ENCODE results near the gene ADAM12.
"Not testable (repeated sequence)": the region's sequence is repeated elsewhere in the genome, so short reads cannot be mapped to it uniquely, and the experiment has no call there.

ADAM12 gene

GRCh38 chr10:125997586-125997985 is 390.7 kb downstream of the ADAM12 start:
- DNase-seq: no peak

GRCh38 chr10:125995726-125996304 is 392.5 kb downstream of the ADAM12 start:
- DNase-seq: no peak

GRCh38 chr10:125994601-125995000 is 393.7 kb downstream of the ADAM12 start:
- no peak for DNase-seq

- no peak for DNase-seq
These were observed 396.0 kb downstream of the ADAM12 start for GRCh38 chr10:125992254-125992653.

- DNase-seq: no peak
These were observed 396.9 kb downstream of the ADAM12 start for GRCh38 chr10:125991392-125991791.

GRCh38 chr10:125990974-125991373 is 397.3 kb downstream of the ADAM12 start:
- no peak for DNase-seq

GRCh38 chr10:125989791-125990190 is 398.5 kb downstream of the ADAM12 start:
- DNase-seq: no peak

GRCh38 chr10:125985557-125986240 is 402.6 kb downstream of the ADAM12 start:
- no peak for DNase-seq

- DNase-seq: no peak
These were observed 403.3 kb downstream of the ADAM12 start for GRCh38 chr10:125984865-125985495.

GRCh38 chr10:125984346-125984745 is 403.9 kb downstream of the ADAM12 start:
- DNase-seq: no peak

- DNase-seq: no peak
These were observed 404.6 kb downstream of the ADAM12 start for GRCh38 chr10:125983656-125984055.

- DNase-seq: no peak
These were observed 405.1 kb downstream of the ADAM12 start for GRCh38 chr10:125983161-125983560.

- peak; percentile 19 for DNase-seq
These were observed 405.9 kb downstream of the ADAM12 start for GRCh38 chr10:125982260-125982948.

- no peak for DNase-seq
These were observed 407.7 kb downstream of the ADAM12 start for GRCh38 chr10:125980521-125981035.

- DNase-seq: no peak
These were observed 408.3 kb downstream of the ADAM12 start for GRCh38 chr10:125979976-125980375.

GRCh38 chr10:125976960-125977605 is 411.2 kb downstream of the ADAM12 start:
- no peak for DNase-seq

GRCh38 chr10:125970077-125970630 is 418.1 kb downstream of the ADAM12 start:
- not testable (repeated sequence) for DNase-seq

- no peak for DNase-seq
These were observed 420.7 kb downstream of the ADAM12 start for GRCh38 chr10:125967533-125967932.

GRCh38 chr10:125964558-125964957 is 423.7 kb downstream of the ADAM12 start:
- DNase-seq: no peak
